DMS53 treated with DMSO at 0.1 percent for 48 hours (cell line): Measurements from ENCODE around the gene KAT6B.

ENCODE experiments used
- DNase-seq: peaks from one replicate; lab custom pipeline; 2025; ENCODE audit not compliant: unreplicated experiment; lab: John Stamatoyannopoulos, UW

KAT6B gene

GRCh38 chr10:75061709-75062505 is 235.5 kb downstream of the KAT6B start:
- no peak for DNase-seq

GRCh38 chr10:75062506-75063299 is 236.3 kb downstream of the KAT6B start:
- DNase-seq = no peak

GRCh38 chr10:75063461-75064230 is 237.2 kb downstream of the KAT6B start:
- DNase-seq = no peak

GRCh38 chr10:75065076-75065475 is 238.7 kb downstream of the KAT6B start:
- no peak for DNase-seq

GRCh38 chr10:75066271-75066670 is 239.9 kb downstream of the KAT6B start:
- no peak for DNase-seq

- no peak for DNase-seq
These were observed 240.9 kb downstream of the KAT6B start for GRCh38 chr10:75067272-75067671.

GRCh38 chr10:75068523-75068922 is 242.1 kb downstream of the KAT6B start:
- DNase-seq = no peak

GRCh38 chr10:75070476-75070875 is 244.1 kb downstream of the KAT6B start:
- DNase-seq = no peak

GRCh38 chr10:75070961-75071428 is 244.6 kb downstream of the KAT6B start:
- DNase-seq = no peak

- DNase-seq = no peak
These were observed 245.4 kb downstream of the KAT6B start for GRCh38 chr10:75071756-75072155.

- no peak for DNase-seq
These were observed 246.3 kb downstream of the KAT6B start for GRCh38 chr10:75072727-75073126.

GRCh38 chr10:75073442-75073841 is 247.0 kb downstream of the KAT6B start:
- DNase-seq = no peak

GRCh38 chr10:75074711-75075445 is 248.5 kb downstream of the KAT6B start:
- no peak for DNase-seq

GRCh38 chr10:75076348-75076747 is 249.9 kb downstream of the KAT6B start:
- DNase-seq = no peak

- no peak for DNase-seq
These were observed 253.2 kb downstream of the KAT6B start for GRCh38 chr10:75079436-75080083.

GRCh38 chr10:75080554-75080953 is 254.2 kb downstream of the KAT6B start:
- no peak for DNase-seq

- DNase-seq = no peak
These were observed 255.0 kb downstream of the KAT6B start for GRCh38 chr10:75081379-75081778.
